ENCODE measurements around the gene TWNK. TPM values are rescaled to one million over a fixed set of nuclear protein-coding genes. Genes with fewer than 3 reads are reported as not detected.

TWNK gene
- total RNA-seq: 10 to 100 TPM in 3 of 5 experiments, 1 to 10 TPM in 2; 5.8 to 17.3 (median 14.8) TPM
- 10 to 100 TPM; 10.0 to 18.9 TPM for polyA plus RNA-seq
- 11.0 reads per million, percentile 38 among the genes with 10 or more reads in this experiment for total RNA-seq

- POLR2A ChIA-PET: interaction anchor here (0.9 to 4.7 kb wide), 4 partner anchors 10 to 45 kb away, joined by 3 to 65 read pairs (median 4); partner anchors contain the start of genes LZTS2, PDZD7 and SFXN3
- no peaks in the 10 kb centered on the region for H3K9me3 ChIP-seq (ENCODE audit: control insufficient read depth in 2 of 3, low read length in 3 of 3)
- DNase-seq (peak; percentile 68 to 88 (median 84)), ATAC-seq (peak; percentile 94)
- H3K4me1 ChIP-seq (ENCODE audit: control insufficient read depth in 2 of 2, insufficient read depth in 2 of 2, low read length in 2 of 2): peaks cover 17 to 24% of the 10 kb centered on the region in 2 donors
- no peaks in the 10 kb centered on the region for H3K27me3 ChIP-seq (ENCODE audit: control insufficient read depth in 2 of 2, insufficient read depth in 2 of 2, low read length in 2 of 2)
- Mint-ChIP-seq H3K4me1 (peaks cover 23 to 60% (median 38%) of the 10 kb centered on the region in 7 donors), H3K27ac (peak within 1 kb of the TSS; percentile 80 to 98 (median 92)), H3K4me3 (peak within 1 kb of the TSS; percentile 91 to 100 (median 95)), H3K9me3 (no peaks in the 10 kb centered on the region), H3K36me3 (peaks cover 11 to 44% (median 26%) of the 10 kb centered on the region in 5 donors), H3K27me3 (no peaks in the 10 kb centered on the region)
- intact Hi-C loops (cut with micrococcal nuclease): loop anchor here (1.0 kb wide), 3 partner anchors 10 to 75 kb away; partner anchors contain the start of genes SEMA4G (in 2 of the 2) and SLF2 (in 2 of the 2)
- peak within 1 kb of the TSS; percentile 89 for H3K4me3 ChIP-seq (ENCODE audit: low read length)
- CTCF ChIA-PET: interaction anchor here (1.8 to 2.4 kb wide), 2 partner anchors 10 to 27 kb away, joined by 5 to 24 read pairs; no protein-coding TSS in a partner anchor
- peak within 1 kb of the TSS; percentile 81 for H3K27ac ChIP-seq (ENCODE audit: low read depth, low read length)
- H3K36me3 ChIP-seq (ENCODE audit: control insufficient read depth in 2 of 3, insufficient read depth in 3 of 3, low read length in 3 of 3): peaks cover 0 to 59% (median 11%) of the 10 kb centered on the region in 3 experiments
Measured at GRCh38 chr10:100986952-100987684, at the start of gene TWNK, which contains the start of gene MRPL43. Gene TWNK (plus strand): TSS chr10:100987543. CDS start chr10:100988211, 668 bp downstream. Gene MRPL43 (minus strand): TSS chr10:100987497. CDS start chr10:100987443, 54 bp downstream.

GRCh38 chr10:100939763-100940344 lies 47.5 kb upstream of the TWNK start:
- Histone ChIP-seq H3K27ac (ENCODE audit: low read depth, low read length) (no peak overlapping the region), H3K27me3 (ENCODE audit: control insufficient read depth in 2 of 2, insufficient read depth in 2 of 2, low read length in 2 of 2) (no peaks in the 10 kb centered on the region), H3K9me3 (ENCODE audit: control insufficient read depth in 2 of 3, low read length in 3 of 3) (no peaks in the 10 kb centered on the region), H3K36me3 (ENCODE audit: control insufficient read depth in 2 of 3, insufficient read depth in 3 of 3, low read length in 3 of 3) (peaks cover 9 to 25% (median 11%) of the 10 kb centered on the region in 3 experiments), H3K4me3 (ENCODE audit: low read length) (no peak overlapping the region), H3K4me1 (ENCODE audit: control insufficient read depth in 2 of 2, insufficient read depth in 2 of 2, low read length in 2 of 2) (no peaks in the 10 kb centered on the region)
- POLR2A ChIA-PET: interaction anchor here (0.6 kb wide), 1 partner anchor 14 kb away, joined by 3 read pairs; no protein-coding TSS in a partner anchor
- CTCF ChIA-PET: no interaction called here
- Mint-ChIP-seq H3K27ac (no peak overlapping the region), H3K4me3 (no peak overlapping the region), H3K4me1 (peaks cover 4 to 34% (median 20%) of the 10 kb centered on the region in 7 donors), H3K27me3 (no peaks in the 10 kb centered on the region), H3K9me3 (no peaks in the 10 kb centered on the region), H3K36me3 (peaks cover 3 to 24% (median 24%) of the 10 kb centered on the region in 5 donors)
- no peak for DNase-seq
- intact Hi-C loops (cut with micrococcal nuclease): no loop called here
- no peak for ATAC-seq

- ChIA-PET POLR2A (no interaction called here), CTCF (no interaction called here)
- no peak overlapping the region for H3K27ac ChIP-seq (ENCODE audit: low read depth, low read length)
- Mint-ChIP-seq H3K4me1 (peaks cover 4 to 34% (median 20%) of the 10 kb centered on the region in 7 donors), H3K36me3 (peaks cover 3 to 37% (median 24%) of the 10 kb centered on the region in 5 donors), H3K27me3 (no peaks in the 10 kb centered on the region), H3K4me3 (no peak overlapping the region), H3K27ac (no peak overlapping the region), H3K9me3 (no peaks in the 10 kb centered on the region)
- H3K27me3 ChIP-seq (ENCODE audit: control insufficient read depth in 2 of 2, insufficient read depth in 2 of 2, low read length in 2 of 2): no peaks in the 10 kb centered on the region
- no peaks in the 10 kb centered on the region for H3K4me1 ChIP-seq (ENCODE audit: control insufficient read depth in 2 of 2, insufficient read depth in 2 of 2, low read length in 2 of 2)
- H3K4me3 ChIP-seq (ENCODE audit: low read length): no peak overlapping the region
- ATAC-seq (no peak), DNase-seq (no peak)
- no peaks in the 10 kb centered on the region for H3K9me3 ChIP-seq (ENCODE audit: control insufficient read depth in 2 of 3, low read length in 3 of 3)
- intact Hi-C loops (cut with micrococcal nuclease): no loop called here
- peaks cover 9 to 38% (median 11%) of the 10 kb centered on the region in 3 experiments for H3K36me3 ChIP-seq (ENCODE audit: control insufficient read depth in 2 of 3, insufficient read depth in 3 of 3, low read length in 3 of 3)
Measured at GRCh38 chr10:100942229-100942628, 45.1 kb upstream of the TWNK start.

- peak overlapping the region in 6 of 9 donors; percentile 16 to 81 (median 72) for H3K27ac Mint-ChIP-seq
- Histone ChIP-seq H3K27ac (ENCODE audit: low read depth, low read length) (no peak overlapping the region), H3K36me3 (ENCODE audit: control insufficient read depth in 2 of 3, insufficient read depth in 3 of 3, low read length in 3 of 3) (peaks cover 6 to 41% (median 14%) of the 10 kb centered on the region in 3 experiments), H3K9me3 (ENCODE audit: control insufficient read depth in 2 of 3, low read length in 3 of 3) (no peaks in the 10 kb centered on the region), H3K27me3 (ENCODE audit: control insufficient read depth in 2 of 2, insufficient read depth in 2 of 2, low read length in 2 of 2) (no peaks in the 10 kb centered on the region), H3K4me3 (ENCODE audit: low read length) (no peak overlapping the region), H3K4me1 (ENCODE audit: control insufficient read depth in 2 of 2, insufficient read depth in 2 of 2, low read length in 2 of 2) (no peaks in the 10 kb centered on the region)
- H3K36me3 Mint-ChIP-seq: peaks cover 3 to 39% (median 24%) of the 10 kb centered on the region in 5 donors
- CTCF ChIA-PET: interaction anchor here (1.0 kb wide), 1 partner anchor 197 kb away, joined by 3 read pairs; no protein-coding TSS in a partner anchor
- POLR2A ChIA-PET: interaction anchor here (0.7 to 1.4 kb wide), 2 partner anchors 17 to 53 kb away, joined by 5 read pairs; no protein-coding TSS in a partner anchor
- no peaks in the 10 kb centered on the region for H3K27me3 Mint-ChIP-seq
- peak overlapping the region in 8 of 10 donors; percentile 2 to 80 (median 68) for H3K4me3 Mint-ChIP-seq
- no peaks in the 10 kb centered on the region for H3K9me3 Mint-ChIP-seq
- peaks cover 4 to 34% (median 20%) of the 10 kb centered on the region in 7 donors for H3K4me1 Mint-ChIP-seq
- ATAC-seq (no peak), DNase-seq (no peak)
- intact Hi-C loops (cut with micrococcal nuclease): no loop called here
Measured at GRCh38 chr10:100943508-100943907, 43.8 kb upstream of the TWNK start.

GRCh38 chr10:100945754-100946153 lies 41.6 kb upstream of the TWNK start:
- intact Hi-C loops (cut with micrococcal nuclease): no loop called here
- CTCF ChIA-PET: interaction anchor here (0.6 kb wide), 1 partner anchor 29 kb away, joined by 3 read pairs; no protein-coding TSS in a partner anchor
- Mint-ChIP-seq H3K36me3 (peaks cover 3 to 43% (median 23%) of the 10 kb centered on the region in 5 donors), H3K4me1 (peaks cover 4 to 30% (median 20%) of the 10 kb centered on the region in 7 donors), H3K9me3 (no peaks in the 10 kb centered on the region), H3K4me3 (no peak overlapping the region), H3K27me3 (no peaks in the 10 kb centered on the region), H3K27ac (no peak overlapping the region)
- Histone ChIP-seq H3K9me3 (ENCODE audit: control insufficient read depth in 2 of 3, low read length in 3 of 3) (no peaks in the 10 kb centered on the region), H3K27me3 (ENCODE audit: control insufficient read depth in 2 of 2, insufficient read depth in 2 of 2, low read length in 2 of 2) (no peaks in the 10 kb centered on the region), H3K36me3 (ENCODE audit: control insufficient read depth in 2 of 3, insufficient read depth in 3 of 3, low read length in 3 of 3) (peaks cover 5 to 53% (median 19%) of the 10 kb centered on the region in 3 experiments), H3K4me1 (ENCODE audit: control insufficient read depth in 2 of 2, insufficient read depth in 2 of 2, low read length in 2 of 2) (no peaks in the 10 kb centered on the region), H3K27ac (ENCODE audit: low read depth, low read length) (no peak overlapping the region), H3K4me3 (ENCODE audit: low read length) (no peak overlapping the region)
- no peak for ATAC-seq
- POLR2A ChIA-PET: no interaction called here
- DNase-seq: no peak

GRCh38 chr10:100948916-100949315 lies 38.4 kb upstream of the TWNK start:
- Histone ChIP-seq H3K27ac (ENCODE audit: low read depth, low read length) (no peak overlapping the region), H3K36me3 (ENCODE audit: control insufficient read depth in 2 of 3, insufficient read depth in 3 of 3, low read length in 3 of 3) (peaks cover 4 to 50% (median 19%) of the 10 kb centered on the region in 3 experiments), H3K27me3 (ENCODE audit: control insufficient read depth in 2 of 2, insufficient read depth in 2 of 2, low read length in 2 of 2) (no peaks in the 10 kb centered on the region), H3K4me3 (ENCODE audit: low read length) (no peak overlapping the region), H3K4me1 (ENCODE audit: control insufficient read depth in 2 of 2, insufficient read depth in 2 of 2, low read length in 2 of 2) (no peaks in the 10 kb centered on the region), H3K9me3 (ENCODE audit: control insufficient read depth in 2 of 3, low read length in 3 of 3) (no peaks in the 10 kb centered on the region)
- H3K36me3 Mint-ChIP-seq: peaks cover 0 to 38% (median 14%) of the 10 kb centered on the region in 5 donors
- H3K4me3 Mint-ChIP-seq: no peak overlapping the region
- H3K27me3 Mint-ChIP-seq: no peaks in the 10 kb centered on the region
- DNase-seq (no peak), ATAC-seq (no peak)
- H3K4me1 Mint-ChIP-seq: peaks cover 0 to 6% (median 3%) of the 10 kb centered on the region in 7 donors
- no peaks in the 10 kb centered on the region for H3K9me3 Mint-ChIP-seq
- ChIA-PET POLR2A (interaction anchor here (0.8 kb wide), 1 partner anchor 18 kb away, joined by 3 read pairs; no protein-coding TSS in a partner anchor), CTCF (no interaction called here)
- H3K27ac Mint-ChIP-seq: no peak overlapping the region
- intact Hi-C loops (cut with micrococcal nuclease): no loop called here

Data from naive thymus-derived CD4-positive, alpha-beta T cell (primary cell).